NB4 (cell line): ENCODE measurements around the gene TMEM31.

Source experiments
- CTCF ChIP-seq: IDR thresholded peaks from one replicate; pipeline ENCODE4 v1.5.1; 2012; ENCODE audit warnings: low read depth, low read length
- MYC ChIP-seq: IDR thresholded peaks from 2 replicates; pipeline ENCODE4 v1.6.1; 2011; ENCODE audit warnings: low read depth, low read length
- POLR2A ChIP-seq: IDR thresholded peaks from 2 replicates; pipeline ENCODE4 v1.6.1; 2011; ENCODE audit warnings: mild to moderate bottlenecking; ENCODE audit not compliant: insufficient read length; ENCODE audit errors: extremely low read depth
- TF ChIP-seq, protein P1 (sequence below): IDR thresholded peaks from 2 replicates; pipeline ENCODE4 v1.6.1; 2011; ENCODE audit warnings: low read depth, low read length

DNA sequence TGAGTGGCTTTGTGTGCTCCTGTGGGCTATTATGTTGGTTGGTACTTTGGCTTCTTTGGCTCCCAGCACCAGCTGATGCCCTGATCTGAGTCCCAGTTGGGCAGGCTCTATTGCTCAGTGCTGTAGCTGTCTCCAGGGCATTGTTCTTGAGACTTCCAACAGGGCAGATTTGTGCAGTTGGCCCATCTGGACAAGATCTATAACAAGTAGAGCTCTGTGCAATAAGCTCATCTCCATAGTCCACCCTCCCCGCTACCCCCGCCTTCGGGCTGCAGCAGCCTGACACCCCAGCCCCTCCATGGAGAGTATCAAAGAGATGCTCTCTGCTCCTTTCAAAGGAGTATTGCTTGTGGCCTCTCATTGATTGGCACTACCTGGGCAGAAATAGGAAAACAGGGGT lies 5.8 kb upstream of the TMEM31 start:
- no peak for TF ChIP-seq MYC
- TF ChIP-seq, protein P1, sequence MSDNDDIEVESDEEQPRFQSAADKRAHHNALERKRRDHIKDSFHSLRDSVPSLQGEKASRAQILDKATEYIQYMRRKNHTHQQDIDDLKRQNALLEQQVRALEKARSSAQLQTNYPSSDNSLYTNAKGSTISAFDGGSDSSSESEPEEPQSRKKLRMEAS: no peak
- no peak for TF ChIP-seq POLR2A
- TF ChIP-seq CTCF: no peak
